HG03066 (cell line): Measurements from ENCODE around the gene ABLIM1.

Source experiments
- ATAC-seq: cut with Tn5 transposase; IDR thresholded peaks from one replicate; pipeline ENCODE4 v1.9.1; 2021; ENCODE audit warnings: low read depth; ENCODE audit not compliant: unreplicated experiment

Gene ABLIM1

DNA sequence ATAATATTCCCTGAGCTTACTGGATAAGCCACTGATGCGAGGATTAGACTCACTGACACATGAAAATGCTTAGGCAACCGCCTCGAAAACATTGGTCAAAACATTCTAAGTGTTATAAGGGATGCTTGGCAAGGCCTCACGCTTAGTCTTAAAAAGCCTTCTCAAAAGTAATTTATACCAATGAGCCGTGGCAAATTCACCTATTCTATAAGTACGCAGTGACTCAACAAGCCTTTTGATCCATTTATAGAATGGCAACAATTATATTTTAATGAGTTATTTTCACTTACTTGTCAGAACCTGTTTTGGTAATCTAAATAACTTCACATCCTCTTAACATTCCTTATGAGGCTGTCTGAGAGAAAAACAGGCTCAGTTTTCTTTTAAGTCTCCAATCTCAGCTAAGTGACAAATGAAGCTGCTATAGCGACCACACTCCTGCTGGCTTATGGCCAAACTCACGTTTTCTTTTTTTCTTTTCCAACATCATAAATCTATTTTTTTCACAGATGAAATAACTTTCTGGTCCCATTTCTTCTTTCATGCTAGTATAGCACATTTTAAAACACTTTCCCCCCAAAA is 132.6 kb downstream of the ABLIM1 start:
- ATAC-seq: no peak

DNA sequence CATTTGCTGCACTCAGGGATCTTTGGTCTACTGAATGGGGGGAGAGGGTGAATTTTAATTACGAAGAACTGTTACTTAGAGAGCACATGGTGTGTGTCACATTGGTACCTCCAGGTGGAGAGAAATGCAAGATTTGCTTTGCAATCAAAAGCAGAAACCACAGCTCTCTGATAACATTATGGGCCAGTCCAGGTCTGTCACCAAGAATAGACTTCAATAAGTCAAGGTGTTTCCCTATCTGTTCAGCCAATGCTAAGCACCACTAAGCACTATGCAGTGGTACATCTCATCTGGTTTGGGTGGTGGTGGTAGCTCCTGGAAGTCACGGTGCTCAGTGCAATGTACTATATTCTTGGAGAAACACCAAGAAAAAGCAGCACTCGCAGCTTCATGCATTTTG is 134.2 kb downstream of the ABLIM1 start:
- ATAC-seq: no peak

DNA sequence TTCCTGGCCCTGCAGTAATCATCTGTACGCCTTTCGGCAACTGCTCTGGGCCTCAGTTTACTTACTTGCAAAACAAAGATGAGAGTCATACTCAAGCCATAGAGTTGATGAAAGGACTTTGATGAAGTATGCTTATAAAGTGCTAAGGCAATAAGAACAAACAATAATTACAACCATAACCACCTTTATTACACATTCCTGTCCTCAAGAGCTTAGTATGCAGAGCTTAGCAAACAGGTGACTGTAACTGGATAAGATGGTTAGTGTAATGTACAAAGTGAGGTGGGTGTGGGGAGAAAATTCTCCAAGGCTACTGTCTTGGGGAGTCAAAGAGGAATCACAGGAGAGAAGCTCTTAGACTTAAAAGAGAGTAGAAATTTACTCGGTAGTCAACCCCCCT is 136.8 kb downstream of the ABLIM1 start:
- ATAC-seq: no peak

DNA sequence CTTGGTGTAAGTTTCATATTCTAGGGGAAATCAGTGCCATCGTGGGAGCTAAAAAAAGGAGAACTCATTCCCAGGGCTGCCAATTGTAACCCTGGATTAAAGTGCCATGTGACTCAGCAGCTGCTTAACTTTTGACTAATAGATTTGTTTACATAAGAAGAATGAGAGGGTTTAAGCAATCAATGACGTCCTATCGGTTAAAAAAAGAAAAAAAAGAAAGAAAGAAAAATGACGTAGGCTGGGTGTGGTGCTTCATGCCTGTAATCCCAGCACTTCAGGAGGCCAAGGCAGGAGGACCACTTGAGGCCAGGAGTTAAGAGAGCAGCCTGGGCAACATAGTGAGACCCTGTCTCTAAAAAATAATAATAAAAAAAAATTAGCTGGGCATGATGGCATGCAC is 137.6 kb downstream of the ABLIM1 start:
- no peak for ATAC-seq

DNA sequence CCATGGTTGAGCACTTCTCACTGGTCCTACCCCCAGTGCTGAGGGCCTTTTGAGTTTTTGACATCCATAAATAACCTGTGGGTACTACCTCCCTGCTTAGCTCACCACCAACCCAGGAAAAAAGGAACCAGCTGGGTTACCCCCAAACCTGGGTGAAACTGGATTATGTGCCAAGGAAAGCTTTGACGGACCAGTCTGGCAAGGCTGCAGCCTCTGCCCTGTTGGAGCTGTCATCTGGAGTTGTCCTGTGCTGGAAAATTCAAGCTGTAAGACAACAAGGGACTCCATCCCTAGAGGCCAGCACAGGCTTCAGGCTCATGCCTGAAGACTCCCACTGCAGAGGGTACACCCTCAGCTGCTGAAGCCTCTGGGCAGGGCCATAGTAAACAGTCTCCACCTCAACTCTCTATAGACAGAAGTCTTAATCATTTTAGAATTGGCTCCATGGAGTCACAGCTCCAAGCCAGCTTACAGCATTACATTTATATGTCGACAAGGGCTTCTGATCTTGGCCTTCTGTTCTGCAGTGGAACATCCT is 138.2 kb downstream of the ABLIM1 start:
- ATAC-seq: no peak

DNA sequence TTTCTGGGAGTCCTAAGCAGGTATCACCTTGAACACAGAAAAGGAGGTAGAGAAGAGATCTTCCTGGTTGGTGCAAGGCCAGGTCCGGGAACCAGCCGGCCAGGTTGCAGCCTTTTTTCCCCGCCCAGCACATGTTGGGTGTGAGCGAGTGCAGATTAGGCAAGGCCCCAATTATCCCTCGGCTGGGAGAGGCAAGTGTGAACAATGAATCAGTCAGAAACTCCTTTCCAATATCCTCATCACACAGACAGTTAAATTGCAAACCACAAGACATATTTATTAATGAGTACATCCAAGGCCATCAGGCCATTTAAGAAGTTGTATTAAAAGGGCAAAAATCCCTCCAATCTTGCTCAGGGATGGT is 138.8 kb downstream of the ABLIM1 start:
- ATAC-seq: no peak

DNA sequence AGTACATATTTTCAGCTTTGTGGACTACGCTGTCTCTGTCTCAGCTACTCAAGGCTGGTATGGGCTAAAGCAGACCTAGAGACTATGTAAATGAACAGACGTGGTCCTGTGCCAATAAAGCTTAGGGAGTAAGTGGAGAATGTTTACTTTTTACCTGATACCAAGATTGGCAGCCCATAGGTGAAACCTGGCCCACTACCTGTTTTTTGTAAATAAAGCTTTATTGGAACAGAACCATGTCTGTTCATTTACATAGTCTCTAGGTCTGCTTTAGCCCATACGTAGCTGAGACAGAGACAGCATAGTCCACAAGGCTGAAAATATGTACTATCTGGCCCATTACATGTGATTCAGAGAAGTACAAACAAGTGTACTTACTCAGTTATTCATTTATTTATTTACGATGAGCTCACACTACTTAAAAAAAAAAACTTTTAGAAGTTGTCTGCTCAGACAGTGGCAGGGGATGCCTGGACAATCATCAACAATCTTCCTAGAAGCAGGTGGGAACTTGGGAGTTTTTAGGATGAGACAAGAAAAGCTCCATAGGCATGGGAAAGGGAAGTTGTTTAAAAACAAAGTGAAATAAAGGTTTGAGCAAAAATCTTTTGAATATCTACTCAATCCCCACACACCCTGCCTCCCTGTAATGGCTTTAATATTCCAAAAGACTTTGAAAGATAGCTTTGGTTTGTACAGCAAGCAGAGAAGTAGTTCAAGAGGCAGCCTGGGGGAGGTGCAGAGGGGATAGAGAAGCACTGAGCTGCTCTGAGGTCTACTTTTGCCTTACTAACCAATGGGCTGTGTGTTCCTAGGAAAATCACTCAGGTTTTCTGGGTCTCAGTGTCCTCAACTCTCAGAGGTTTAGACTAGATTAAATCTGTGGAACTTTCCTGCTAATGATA is 139.4 kb downstream of the ABLIM1 start:
- no peak for ATAC-seq

DNA sequence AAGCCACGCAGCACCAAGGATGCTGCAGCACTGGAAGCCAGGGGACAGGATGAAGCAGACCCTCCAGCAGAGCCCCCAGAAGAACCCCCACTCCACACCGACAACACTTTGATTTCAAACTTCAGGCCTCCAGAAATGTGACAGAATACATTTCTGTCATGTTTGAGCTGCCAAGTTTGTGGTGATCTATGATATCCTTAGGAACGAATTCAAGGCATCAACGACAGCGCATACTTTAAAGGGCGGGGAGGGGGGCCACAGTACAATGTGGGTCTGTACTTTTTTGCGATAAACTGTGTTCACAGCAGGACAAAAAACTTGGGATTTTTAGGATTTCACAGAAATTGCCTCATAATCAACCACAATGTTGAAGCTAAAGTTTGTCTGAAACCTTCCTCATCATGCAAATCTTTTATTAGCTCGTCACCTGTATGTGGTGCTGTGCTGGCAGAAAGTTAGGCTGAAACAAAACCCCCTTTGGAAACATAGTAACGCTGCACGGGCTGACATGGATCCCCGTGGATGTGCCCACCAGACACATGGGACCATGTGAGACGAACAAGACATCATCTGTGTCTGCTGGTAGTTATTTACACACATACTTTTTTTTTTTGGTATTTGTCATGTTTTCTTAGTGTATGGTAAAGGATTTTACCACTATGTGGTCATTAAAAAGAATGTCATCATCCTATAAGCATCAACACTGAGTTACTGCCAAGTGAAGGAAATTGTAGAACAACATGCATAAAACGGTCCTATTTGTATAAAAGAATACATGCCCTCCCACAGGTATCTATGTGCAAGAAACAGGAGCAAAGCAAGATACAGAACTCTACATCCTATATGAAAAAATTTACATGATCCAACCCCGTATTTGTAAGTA is 140.5 kb downstream of the ABLIM1 start:
- ATAC-seq: no peak

DNA sequence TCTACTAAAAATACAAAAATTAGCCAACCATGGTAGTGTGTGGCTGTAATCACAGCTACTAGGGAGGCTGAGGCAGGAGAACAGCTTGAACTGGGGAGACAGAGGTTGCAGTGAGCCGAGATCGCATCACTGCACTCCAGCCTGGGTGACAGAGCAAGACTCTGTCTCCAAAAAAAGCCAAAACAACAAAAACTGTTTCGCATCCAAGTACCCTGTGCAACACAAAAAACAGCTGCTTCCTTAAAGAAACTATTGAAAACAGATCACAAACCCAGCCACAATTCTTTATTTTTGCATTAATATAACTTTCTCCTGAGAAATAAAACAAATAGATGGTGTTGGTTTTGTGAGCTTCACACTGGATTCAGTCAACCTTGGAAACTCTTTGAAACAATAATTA is 141.7 kb downstream of the ABLIM1 start:
- peak; percentile 49 for ATAC-seq

DNA sequence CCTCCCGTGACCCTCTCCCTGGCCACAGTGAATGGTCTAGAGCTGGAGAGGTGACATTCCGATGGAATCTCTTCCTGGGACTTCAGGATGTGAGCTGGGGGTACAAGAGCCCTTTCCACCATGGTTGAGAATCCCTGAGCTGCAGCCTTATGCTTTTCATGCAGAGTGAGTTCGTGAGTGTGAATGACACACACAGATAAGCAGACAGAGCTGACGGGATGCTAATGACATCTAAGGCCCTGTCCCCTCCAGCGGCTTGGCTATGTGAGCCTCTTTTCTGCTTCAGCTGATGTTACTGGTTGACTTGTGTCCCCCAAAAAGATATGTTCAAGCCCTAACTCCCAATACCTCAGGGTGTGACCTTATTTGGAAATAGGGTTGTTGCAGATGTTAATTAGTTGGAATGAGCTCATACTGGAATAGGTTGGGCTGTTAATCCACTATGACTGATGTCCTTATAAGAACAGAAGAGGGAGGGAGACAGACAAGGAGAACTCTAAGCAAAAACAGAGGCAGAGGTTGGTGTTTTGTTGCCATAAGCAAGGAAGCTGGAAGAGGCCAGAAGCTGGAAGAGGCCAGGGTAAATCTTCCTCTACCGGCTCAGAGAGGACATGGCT is 142.7 kb downstream of the ABLIM1 start:
- no peak for ATAC-seq

DNA sequence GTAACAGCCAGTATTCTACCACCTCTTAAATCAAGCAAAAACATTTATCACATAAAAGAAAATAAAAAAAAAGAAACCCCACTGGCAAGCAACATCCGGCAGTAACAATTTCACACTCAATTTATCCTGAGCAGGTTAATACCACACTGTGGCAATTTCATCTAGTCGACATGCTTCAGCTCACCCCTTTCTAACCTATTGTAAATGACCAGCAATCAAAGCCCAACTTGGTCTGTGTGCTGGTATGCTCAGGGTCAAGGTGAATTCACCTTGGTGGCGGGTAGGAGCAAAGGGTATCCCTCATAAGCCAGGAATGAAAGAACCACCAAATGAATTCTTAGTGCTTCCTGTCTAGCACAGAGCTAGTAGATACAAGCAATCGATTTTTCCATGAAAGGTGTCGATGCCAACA is 144.7 kb downstream of the ABLIM1 start:
- no peak for ATAC-seq

DNA sequence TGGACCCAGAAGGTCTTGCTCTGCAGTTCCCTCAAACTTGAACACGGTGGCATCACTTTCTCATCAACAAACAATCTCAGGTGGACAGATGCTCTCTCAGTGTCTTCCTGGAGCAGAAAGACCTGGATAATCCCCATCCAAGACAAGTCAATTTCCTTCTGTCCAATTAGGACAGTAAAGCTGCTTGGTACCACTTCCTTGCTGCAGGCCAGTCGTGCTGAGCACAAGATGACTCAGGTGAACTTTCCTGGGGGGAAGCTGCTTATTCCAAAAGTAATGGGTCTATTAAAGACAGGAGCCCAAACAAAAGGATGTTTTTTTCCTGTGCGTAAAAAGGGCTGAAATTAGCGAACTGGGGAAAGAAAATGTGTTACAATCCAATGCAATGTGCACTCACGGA is 146.2 kb downstream of the ABLIM1 start:
- no peak for ATAC-seq

DNA sequence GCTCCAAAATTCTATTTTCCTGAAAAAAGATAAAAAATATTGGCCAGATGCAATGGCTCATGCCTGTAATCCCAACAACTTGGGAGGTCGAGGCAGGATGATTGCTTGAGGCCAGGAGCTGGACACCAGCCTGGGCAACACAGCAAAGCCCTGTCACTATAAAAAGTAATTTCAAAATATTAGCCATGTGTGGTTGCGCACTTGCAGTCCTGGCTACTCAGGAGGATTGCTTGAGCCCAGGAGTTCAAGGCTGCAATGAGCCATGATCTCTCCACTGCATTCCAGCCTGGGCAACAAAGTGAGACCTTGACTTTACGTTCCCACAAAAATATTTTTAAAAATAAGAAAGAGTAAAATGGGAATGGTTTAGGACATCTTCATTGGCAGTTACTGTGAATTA is 149.7 kb downstream of the ABLIM1 start:
- ATAC-seq: no peak

DNA sequence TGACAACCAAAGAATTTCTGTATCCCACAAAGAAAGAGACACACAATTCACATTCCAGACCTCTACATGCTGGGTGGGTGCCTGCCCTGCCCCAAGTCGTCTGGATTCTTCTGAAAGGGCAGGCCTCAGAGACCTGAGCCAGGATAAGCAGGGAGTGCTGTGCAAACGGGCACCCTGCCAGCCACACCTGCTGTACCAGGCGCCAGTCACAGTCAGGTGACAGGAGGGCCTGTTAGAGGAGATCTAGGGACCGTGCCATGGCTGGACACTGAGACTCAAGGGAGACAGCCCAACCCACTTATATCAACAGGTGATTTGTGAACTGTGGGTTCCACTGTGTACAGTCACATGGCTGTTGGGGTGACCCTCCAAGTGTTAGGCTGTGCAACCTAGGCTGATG is 150.6 kb downstream of the ABLIM1 start:
- ATAC-seq: no peak

DNA sequence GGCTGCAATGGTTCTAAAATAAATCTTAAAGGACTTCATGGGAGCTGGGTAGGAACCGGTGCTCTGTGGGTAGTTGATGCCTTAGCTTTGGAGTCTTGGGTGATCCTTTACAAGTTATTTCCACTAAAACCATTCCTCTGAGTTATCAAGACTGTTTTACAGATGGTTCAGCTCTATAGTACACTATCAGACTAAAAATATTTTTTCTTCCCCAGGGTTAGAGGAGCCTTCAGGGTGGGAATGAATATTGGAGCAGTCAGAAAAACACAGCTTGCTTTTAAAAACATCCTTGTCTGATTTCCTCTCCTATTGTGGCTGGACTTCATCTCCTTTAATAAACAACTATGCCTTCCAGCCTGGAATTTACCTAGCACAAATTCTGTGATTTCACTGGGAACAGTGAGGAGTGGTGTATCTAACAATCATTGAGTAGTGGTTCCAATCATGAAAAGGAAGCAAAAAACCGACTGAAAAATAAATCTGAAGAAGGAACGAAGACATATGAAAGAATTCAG is 151.1 kb downstream of the ABLIM1 start:
- ATAC-seq: no peak

DNA sequence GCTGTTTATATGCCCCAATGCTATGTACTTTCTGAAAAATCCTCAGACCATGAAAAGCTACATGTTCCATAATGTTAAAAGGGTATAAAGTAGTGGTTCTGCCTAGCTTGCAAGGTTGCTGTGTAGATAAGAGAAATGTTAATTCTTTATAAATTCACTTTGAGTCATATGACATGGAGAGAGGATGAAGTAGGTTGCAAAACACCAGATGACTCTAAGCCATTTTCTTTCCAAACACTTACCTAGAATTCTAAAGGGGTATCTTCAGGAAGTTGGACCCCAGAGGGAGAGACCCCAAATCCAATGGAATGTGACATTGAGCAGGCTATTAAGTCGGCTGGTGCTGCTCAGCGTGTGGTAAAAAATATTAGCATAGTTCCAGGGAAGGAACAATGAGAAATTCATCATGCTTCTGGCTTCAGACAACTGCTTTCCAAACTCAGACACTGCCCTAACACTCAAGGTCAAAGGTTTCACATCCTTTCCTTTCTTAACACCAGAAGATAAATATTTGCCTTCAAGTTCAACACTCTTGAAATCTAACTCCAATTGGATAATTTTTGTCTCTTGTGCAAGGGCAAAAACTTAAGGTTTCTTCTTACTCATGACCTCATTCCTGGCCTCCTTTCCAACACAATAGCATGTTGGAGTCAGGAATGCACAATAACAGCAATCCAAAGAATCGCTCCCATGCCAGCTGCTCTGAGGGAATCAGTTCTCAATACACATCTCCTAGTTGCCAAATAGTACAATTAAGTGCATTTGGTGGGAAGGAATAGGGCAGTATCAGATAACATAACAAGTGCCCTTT is 153.1 kb downstream of the ABLIM1 start:
- ATAC-seq: no peak

DNA sequence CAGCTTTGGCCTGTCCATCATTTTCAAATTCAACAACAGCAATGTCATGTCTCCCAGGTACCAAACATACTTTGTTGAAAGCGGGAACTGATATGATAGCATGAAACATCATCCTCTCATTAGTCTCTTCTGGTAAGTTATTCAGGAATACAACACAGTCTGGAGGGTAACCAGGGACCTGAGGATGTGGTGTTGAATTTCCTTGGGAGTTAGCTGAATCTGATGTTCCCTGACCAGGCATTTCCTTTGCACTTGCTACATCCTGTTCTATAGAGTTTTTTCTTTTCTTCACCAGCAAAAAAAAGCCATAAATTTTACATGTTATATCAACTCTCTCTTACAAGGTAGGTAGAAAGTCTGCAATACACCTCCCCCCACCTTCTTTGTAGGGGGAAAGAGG is 156.0 kb downstream of the ABLIM1 start:
- ATAC-seq: no peak

DNA sequence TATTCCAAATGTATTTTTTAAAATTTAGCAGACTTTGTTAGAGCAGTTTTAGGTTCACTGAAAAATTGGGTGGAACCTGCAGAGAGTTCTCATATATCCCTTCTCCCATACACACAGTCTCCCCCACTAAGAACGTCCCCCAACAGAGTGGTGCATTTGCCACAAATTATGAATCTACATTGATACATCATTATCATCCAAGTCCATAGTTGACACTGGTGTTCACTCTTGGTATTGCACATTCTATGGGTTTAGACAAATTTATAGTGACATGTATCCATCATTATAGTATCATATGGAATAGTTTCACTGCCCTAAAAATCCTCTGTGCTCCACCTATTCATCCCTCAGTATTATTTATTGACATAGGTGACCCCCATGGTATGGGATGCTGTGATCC is 156.4 kb downstream of the ABLIM1 start:
- no peak for ATAC-seq

DNA sequence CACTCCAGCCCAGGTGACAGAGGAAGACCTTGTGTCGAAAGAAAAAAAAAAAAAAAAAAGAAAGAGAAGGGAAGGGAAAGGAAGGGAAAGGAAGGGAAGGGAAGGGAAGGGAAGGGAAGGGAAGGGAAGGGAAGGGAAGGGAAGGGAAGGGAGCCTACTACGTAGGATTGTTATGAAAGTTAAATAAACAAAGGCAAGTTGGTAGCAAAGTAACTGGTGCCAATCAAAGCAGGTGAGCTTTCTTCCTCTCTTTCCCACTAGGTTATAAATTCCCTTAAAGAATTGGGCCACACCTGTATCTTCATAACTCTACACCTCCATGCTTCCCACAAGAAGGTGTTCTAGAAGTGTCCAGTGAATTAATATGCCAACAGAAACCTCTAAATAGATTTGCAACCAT is 157.4 kb downstream of the ABLIM1 start:
- ATAC-seq: no peak
